Ovary (tissue), 3 donors: ENCODE results near the gene PCGF1.
"Not testable (repeated sequence)": the region's sequence is repeated elsewhere in the genome, so short reads cannot be mapped to it uniquely, and the experiment has no call there.

Experiments used
- POLR2A ChIP-seq: fragments of 450-650 bp; IDR thresholded peaks from one replicate; pipeline ENCODE4 v1.6.1; 2017; ENCODE audit warnings: antibody characterized with exemption, mild to moderate bottlenecking, moderate library complexity
- TF ChIP-seq, protein P1 (sequence below), 3 donors: fragments of 450-650 bp in 2 of 3; fragments of 200-600 bp in 1 of 3; IDR thresholded peaks; one replicate each; pipeline versions ENCODE4 v1.5.1 to v1.8.0; 2016 to 2022; ENCODE audit warnings: antibody characterized with exemption in 3 of 3, mild to moderate bottlenecking in 1 of 3
- donor health status: DM: no; HTN: no; CAD: no.

GRCh38 chr2:74470742-74471141, 36.8 kb downstream of the PCGF1 start:
- TF ChIP-seq, protein P1, sequence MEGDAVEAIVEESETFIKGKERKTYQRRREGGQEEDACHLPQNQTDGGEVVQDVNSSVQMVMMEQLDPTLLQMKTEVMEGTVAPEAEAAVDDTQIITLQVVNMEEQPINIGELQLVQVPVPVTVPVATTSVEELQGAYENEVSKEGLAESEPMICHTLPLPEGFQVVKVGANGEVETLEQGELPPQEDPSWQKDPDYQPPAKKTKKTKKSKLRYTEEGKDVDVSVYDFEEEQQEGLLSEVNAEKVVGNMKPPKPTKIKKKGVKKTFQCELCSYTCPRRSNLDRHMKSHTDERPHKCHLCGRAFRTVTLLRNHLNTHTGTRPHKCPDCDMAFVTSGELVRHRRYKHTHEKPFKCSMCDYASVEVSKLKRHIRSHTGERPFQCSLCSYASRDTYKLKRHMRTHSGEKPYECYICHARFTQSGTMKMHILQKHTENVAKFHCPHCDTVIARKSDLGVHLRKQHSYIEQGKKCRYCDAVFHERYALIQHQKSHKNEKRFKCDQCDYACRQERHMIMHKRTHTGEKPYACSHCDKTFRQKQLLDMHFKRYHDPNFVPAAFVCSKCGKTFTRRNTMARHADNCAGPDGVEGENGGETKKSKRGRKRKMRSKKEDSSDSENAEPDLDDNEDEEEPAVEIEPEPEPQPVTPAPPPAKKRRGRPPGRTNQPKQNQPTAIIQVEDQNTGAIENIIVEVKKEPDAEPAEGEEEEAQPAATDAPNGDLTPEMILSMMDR (IDR thresholded peaks at IDR 0.05): not testable (repeated sequence)
- not testable (repeated sequence) for TF ChIP-seq POLR2A
